LNCaP clone FGC (cell line): Measurements from ENCODE around the gene TRMT10C.
A peak's percentile ranks its signal among the peaks of the same experiment; 100 is the strongest.
"Not testable (repeated sequence)": the region's sequence is repeated elsewhere in the genome, so short reads cannot be mapped to it uniquely, and the experiment has no call there.

ENCODE experiments used
- DNase-seq: peaks from one replicate; pipeline ENCODE4 v3.0.0-alpha.2; 2011; ENCODE audit warnings: low read depth
- H3K4me3 ChIP-seq: 2 replicates; pipeline ENCODE4 v1.5.1; 2011; ENCODE audit warnings: mild to moderate bottlenecking, low read depth, low read length, control low read depth
- TF ChIP-seq, protein P1 (sequence below): IDR thresholded peaks from 2 replicates; pipeline ENCODE4 v1.5.1; 2012; ENCODE audit warnings: mild to moderate bottlenecking; ENCODE audit not compliant: control insufficient read depth, insufficient read depth; ENCODE audit errors: extremely low read depth

The TRMT10C gene

DNA sequence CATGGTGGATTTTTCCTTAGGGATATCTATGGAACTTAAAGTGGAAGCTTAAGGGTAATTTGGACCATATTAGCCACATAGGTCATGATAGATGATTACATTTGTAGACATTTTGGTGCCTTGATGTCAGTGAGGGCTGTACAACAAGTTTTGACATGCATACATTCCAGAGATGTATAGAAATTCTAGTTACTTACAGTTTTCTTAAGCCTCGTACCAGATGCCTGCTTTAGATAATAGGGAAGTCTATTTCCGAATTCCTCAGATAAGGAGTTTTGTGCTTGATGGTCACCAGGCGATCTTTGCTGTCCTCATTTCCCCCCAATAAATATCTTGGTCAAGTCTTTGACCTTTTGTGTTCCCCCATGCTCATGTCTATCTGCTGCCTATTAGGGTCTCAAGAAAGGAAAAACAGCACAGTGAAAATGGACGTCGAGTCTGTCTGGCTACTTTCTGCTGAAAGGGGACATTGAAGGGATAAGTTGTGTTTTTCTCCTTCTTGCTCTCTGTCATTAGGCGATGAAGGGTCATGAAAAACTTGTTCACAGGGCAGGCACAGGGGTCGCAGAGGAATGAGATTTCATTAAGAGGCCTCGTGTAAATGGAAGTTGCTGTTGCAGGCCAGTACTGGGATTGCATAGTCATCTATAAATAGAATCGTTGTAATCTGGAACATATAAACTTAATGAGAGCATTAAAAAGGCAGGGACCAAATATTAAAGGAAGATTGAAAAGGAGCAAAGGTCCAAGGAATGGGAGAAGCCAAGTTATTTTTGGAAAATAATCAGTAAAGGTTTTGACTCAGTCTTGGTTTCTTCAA is 28.7 kb upstream of the TRMT10C start:
- TF ChIP-seq, protein P1, sequence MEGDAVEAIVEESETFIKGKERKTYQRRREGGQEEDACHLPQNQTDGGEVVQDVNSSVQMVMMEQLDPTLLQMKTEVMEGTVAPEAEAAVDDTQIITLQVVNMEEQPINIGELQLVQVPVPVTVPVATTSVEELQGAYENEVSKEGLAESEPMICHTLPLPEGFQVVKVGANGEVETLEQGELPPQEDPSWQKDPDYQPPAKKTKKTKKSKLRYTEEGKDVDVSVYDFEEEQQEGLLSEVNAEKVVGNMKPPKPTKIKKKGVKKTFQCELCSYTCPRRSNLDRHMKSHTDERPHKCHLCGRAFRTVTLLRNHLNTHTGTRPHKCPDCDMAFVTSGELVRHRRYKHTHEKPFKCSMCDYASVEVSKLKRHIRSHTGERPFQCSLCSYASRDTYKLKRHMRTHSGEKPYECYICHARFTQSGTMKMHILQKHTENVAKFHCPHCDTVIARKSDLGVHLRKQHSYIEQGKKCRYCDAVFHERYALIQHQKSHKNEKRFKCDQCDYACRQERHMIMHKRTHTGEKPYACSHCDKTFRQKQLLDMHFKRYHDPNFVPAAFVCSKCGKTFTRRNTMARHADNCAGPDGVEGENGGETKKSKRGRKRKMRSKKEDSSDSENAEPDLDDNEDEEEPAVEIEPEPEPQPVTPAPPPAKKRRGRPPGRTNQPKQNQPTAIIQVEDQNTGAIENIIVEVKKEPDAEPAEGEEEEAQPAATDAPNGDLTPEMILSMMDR = no peak
- H3K4me3 ChIP-seq = no peak overlapping the region
- DNase-seq = no peak

- no peak overlapping the region for H3K4me3 ChIP-seq
- no peak for DNase-seq
- TF ChIP-seq, protein P1 = no peak
Measured at GRCh38 chr3:101533603-101533968, 28.1 kb upstream of the TRMT10C start.

DNA sequence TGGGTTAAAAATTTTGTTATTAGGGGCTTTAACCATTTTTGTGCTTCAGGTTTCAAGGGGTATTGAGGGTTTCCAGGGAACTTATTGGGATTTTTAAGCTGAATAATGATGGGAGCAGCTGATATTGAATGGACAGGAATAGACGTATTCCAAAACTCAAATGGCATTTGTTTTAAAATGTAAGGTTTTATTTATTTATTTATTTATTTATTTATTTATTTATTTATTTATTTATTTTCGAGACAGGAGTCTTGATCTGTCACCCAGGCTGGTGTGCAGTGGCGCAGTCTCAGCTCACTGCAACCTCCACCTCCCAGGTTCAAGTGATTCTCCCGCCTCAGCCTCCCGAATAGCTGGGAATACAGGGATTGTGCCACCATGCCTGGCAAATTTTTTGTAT is 26.4 kb upstream of the TRMT10C start:
- TF ChIP-seq, protein P1 = no peak
- no peak overlapping the region for H3K4me3 ChIP-seq
- no peak for DNase-seq

GRCh38 chr3:101536266-101536665 is 25.4 kb upstream of the TRMT10C start:
- no peak overlapping the region for H3K4me3 ChIP-seq
- TF ChIP-seq, protein P1 = no peak
- no peak for DNase-seq

- DNase-seq, H3K4me3 ChIP-seq: not testable (repeated sequence)
Measured at GRCh38 chr3:101536955-101537354, 24.7 kb upstream of the TRMT10C start.

GRCh38 chr3:101542957-101543356 is 18.7 kb upstream of the TRMT10C start:
- TF ChIP-seq, protein P1 = no peak
- DNase-seq = no peak
- no peak overlapping the region for H3K4me3 ChIP-seq

GRCh38 chr3:101544161-101544850 is 17.4 kb upstream of the TRMT10C start:
- no peak overlapping the region for H3K4me3 ChIP-seq
- TF ChIP-seq, protein P1 = 0 out of 2 replicates have a peak, but pooled peaks have one; percentile 17
- no peak for DNase-seq
